ENCODE measurements around the gene USP36. TPM values are rescaled to one million over a fixed set of nuclear protein-coding genes. Genes with fewer than 3 reads are reported as not detected.

The USP36 gene
- total RNA-seq: 10 to 100 TPM; 38.3 to 60.7 (median 51.1) TPM

DNA sequence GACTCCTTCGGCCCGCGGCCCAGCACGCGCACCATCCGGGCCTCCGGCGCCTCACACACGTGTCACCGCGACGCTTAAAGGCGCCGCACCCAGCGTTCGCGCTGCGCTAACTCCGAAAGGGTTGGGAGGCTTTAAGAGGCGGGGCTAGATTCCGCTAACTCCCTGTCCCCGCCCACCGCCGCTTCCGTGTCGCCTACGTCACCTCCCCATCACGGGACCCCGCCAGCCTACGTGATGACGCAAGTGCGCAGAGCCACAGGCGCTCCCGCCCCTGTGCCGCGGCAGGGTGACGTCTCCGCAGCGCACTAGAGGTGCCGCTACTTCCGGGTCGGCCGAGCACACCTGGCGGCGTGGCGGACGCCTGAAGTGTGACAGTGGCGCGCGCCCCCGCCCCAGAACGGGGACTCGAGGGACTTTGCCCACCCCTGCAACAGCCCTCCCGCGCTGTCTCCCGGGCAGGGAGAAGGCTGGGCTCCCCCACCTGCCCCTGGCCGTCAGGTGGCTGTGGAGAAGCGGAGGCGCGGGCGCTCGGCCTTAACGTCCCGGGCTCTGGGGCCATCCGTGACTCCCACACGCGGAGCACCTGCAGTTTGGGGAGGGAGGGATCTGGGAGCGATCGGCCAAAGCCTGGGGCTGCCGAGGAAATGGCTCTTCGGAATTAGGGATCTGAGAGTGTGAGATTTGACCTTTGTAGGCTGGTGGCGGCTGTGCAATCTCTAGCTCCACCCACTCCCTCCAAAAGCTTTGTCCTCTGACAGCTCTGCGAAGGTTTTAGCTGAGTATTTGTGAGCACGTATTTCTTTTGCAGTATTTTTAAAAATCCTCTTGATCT lies at the start of gene USP36:
TSS of gene USP36 (minus strand) at position 35 of the 832 bp plus-strand sequence. CDS start 4,451 bp downstream, outside the sequence.
- TF ChIP-seq, protein P1, sequence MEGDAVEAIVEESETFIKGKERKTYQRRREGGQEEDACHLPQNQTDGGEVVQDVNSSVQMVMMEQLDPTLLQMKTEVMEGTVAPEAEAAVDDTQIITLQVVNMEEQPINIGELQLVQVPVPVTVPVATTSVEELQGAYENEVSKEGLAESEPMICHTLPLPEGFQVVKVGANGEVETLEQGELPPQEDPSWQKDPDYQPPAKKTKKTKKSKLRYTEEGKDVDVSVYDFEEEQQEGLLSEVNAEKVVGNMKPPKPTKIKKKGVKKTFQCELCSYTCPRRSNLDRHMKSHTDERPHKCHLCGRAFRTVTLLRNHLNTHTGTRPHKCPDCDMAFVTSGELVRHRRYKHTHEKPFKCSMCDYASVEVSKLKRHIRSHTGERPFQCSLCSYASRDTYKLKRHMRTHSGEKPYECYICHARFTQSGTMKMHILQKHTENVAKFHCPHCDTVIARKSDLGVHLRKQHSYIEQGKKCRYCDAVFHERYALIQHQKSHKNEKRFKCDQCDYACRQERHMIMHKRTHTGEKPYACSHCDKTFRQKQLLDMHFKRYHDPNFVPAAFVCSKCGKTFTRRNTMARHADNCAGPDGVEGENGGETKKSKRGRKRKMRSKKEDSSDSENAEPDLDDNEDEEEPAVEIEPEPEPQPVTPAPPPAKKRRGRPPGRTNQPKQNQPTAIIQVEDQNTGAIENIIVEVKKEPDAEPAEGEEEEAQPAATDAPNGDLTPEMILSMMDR (IDR thresholded peaks at IDR 0.05; ENCODE audit: low read depth): no peak

DNA sequence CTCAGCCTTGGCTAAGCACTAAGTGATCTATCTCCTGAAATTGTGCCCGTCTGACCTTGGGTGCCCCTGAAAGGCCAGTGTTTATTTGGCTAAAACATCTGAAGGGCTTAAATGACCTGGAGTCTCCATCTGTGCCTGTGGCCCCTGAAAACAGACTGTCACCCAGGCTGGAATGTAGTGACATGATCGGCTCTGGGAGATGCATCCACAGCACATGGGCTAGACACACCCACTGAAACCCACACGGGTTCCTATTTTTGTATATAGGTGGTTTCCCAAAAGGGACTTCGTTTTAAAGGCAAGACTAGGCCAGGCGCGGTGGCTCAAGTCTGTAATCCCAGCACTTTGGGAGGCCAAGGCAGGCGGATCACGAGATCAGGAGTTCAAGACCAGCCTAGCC lies 48.9 kb upstream of the USP36 start:
- TF ChIP-seq, protein P1 (IDR thresholded peaks at IDR 0.05; ENCODE audit: low read depth): no peak

GRCh38 chr17:78888941-78889518 lies 48.4 kb upstream of the USP36 start:
- TF ChIP-seq, protein P1 (IDR thresholded peaks at IDR 0.05; ENCODE audit: low read depth): no peak

- TF ChIP-seq, protein P1 (IDR thresholded peaks at IDR 0.05; ENCODE audit: low read depth): no peak
Measured at GRCh38 chr17:78886954-78887353, 46.3 kb upstream of the USP36 start.

DNA sequence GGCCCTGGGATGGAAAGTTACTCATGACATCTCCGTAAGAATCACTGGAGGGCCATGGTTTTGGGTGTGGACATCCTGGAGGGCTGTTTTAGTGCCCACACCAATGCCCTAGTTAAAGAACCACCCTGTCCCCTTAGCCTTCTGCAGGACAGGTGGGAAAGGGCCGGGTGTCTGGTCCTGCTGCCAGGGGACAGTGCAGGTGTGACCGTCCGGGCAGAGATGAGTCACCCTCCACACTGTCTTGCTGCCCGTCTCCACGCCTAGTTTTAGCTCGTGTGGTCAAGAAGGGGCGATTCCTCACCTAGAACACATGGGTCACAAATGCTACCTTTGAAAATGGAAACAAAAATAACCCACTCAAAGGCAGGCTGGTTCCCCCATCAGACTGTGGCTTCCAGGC lies 45.3 kb upstream of the USP36 start:
- TF ChIP-seq, protein P1 (IDR thresholded peaks at IDR 0.05; ENCODE audit: low read depth): no peak

DNA sequence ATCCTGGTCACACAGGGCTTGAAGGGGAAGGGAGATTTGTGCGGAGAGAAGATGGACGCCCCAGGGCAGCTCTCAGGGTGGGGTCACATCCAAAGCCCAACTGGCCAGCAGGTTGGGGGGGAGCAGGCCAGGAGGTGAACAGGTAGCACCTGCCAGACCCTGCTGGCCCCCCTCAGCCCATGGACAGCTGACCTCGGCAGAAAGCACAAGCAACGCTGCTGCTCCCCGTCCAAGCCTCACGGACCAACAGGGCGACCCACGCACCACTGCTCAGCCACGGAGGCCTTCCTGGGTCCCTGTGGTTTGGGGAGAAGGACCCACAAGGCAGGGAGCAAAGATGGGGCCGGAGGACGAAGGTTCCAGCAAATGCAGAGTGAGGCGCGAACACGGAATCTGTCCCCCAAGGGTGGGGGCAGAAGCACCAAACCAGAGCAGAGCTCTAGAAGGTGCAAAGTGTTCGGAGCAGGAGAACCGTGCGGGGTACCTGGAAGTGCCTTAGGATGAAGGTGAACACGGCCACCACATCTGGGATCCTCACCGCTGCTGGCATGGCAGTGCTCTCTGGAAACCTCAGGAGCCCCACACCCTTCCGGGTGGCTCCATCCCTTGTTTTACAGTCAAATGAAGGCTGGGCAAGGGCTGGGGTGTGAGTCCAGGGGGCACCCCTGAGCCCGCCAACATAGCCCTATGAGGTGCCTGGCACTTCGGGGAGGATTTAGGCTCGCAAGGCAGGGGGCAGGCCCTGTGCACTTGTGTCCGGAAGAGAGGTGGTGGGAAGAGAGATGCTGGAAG lies 44.5 kb upstream of the USP36 start:
- TF ChIP-seq, protein P1 (IDR thresholded peaks at IDR 0.05; ENCODE audit: low read depth): no peak

Measured in subcutaneous adipose tissue (tissue), 4 donors.